Ectodermal cell (in vitro differentiated cells): Measurements from ENCODE around the gene ALDH1B1.

Experiments used
- H3K27ac ChIP-seq: 2 replicates; pipeline ENCODE4 v1.7.0; 2013; ENCODE audit warnings: mild to moderate bottlenecking, low read depth, low read length; ENCODE audit not compliant: insufficient read depth, poor library complexity, severe bottlenecking
- H3K27me3 ChIP-seq: 2 replicates; pipeline ENCODE4 v1.7.0; 2013; ENCODE audit warnings: mild to moderate bottlenecking, low read length; ENCODE audit not compliant: insufficient read depth, control insufficient read depth, poor library complexity, severe bottlenecking
- H3K36me3 ChIP-seq: one replicate; pipeline ENCODE4 v1.7.0; 2013; ENCODE audit warnings: low read length; ENCODE audit not compliant: control insufficient read depth, insufficient read depth
- H3K4me1 ChIP-seq: one replicate; pipeline ENCODE4 v1.7.0; 2013; ENCODE audit warnings: low read length; ENCODE audit not compliant: control insufficient read depth, insufficient read depth
- H3K4me3 ChIP-seq: 2 replicates; pipeline ENCODE4 v1.7.0; 2013; ENCODE audit warnings: low read depth, low read length, control low read depth; ENCODE audit not compliant: insufficient read depth
- H3K9me3 ChIP-seq: 2 replicates; pipeline ENCODE4 v1.7.0; 2013; ENCODE audit warnings: mild to moderate bottlenecking, low read length, moderate library complexity; ENCODE audit not compliant: control insufficient read depth
- WGBS, 2 experiments: methylation state at CpG; one replicate each; pipeline ENCODE4 v1.1.7; 2013; ENCODE audit warnings: missing lambda C conversion rate in 2 of 2; 5-methylcytosine and 5-hydroxymethylcytosine counted together

ALDH1B1 gene

GRCh38 chr9:38414040-38414723 lies 21.7 kb downstream of the ALDH1B1 start:
- Histone ChIP-seq H3K27ac (no peak overlapping the region), H3K27me3 (peaks cover 3% of the 10 kb centered on the region), H3K4me1 (peaks cover 41% of the 10 kb centered on the region), H3K36me3 (peaks cover 3% of the 10 kb centered on the region), H3K9me3 (no peaks in the 10 kb centered on the region), H3K4me3 (no peak overlapping the region)
- 66 to 69% methylated on average over 24 of the region's 24 CpGs for WGBS, 2 experiments

GRCh38 chr9:38415856-38416255 lies 23.4 kb downstream of the ALDH1B1 start:
- Histone ChIP-seq H3K4me1 (peaks cover 50% of the 10 kb centered on the region), H3K27ac (no peak overlapping the region), H3K9me3 (no peaks in the 10 kb centered on the region), H3K36me3 (peaks cover 3% of the 10 kb centered on the region), H3K27me3 (peaks cover 3% of the 10 kb centered on the region), H3K4me3 (no peak overlapping the region)
- WGBS, 2 experiments, result 63 to 67% methylated on average over 8 of the region's 8 CpGs

DNA sequence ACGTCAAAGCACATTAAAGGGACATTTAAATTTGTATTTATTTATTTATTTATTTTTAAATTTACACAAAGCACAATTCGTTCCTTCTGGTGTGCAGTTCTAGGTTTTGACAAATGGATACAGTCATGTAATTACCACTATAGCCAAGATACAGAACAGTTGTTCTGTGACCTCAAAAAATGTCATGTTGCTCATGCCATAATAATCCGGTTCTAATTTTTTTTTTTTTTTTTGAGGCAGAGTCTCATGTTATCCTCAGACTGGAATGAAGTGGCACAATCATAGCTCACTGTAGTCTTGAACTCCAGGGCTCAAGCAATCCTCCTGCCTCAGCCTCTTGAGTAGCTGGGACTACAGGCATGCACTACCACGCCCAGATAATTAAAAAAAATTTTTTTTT lies 24.0 kb downstream of the ALDH1B1 start:
- Histone ChIP-seq H3K4me3 (no peak overlapping the region), H3K9me3 (no peaks in the 10 kb centered on the region), H3K4me1 (peaks cover 56% of the 10 kb centered on the region), H3K36me3 (peaks cover 3% of the 10 kb centered on the region), H3K27me3 (peaks cover 3% of the 10 kb centered on the region), H3K27ac (no peak overlapping the region)
- WGBS, 2 experiments, result 88 to 97% methylated on average over 2 to 4 of the region's 4 CpGs

DNA sequence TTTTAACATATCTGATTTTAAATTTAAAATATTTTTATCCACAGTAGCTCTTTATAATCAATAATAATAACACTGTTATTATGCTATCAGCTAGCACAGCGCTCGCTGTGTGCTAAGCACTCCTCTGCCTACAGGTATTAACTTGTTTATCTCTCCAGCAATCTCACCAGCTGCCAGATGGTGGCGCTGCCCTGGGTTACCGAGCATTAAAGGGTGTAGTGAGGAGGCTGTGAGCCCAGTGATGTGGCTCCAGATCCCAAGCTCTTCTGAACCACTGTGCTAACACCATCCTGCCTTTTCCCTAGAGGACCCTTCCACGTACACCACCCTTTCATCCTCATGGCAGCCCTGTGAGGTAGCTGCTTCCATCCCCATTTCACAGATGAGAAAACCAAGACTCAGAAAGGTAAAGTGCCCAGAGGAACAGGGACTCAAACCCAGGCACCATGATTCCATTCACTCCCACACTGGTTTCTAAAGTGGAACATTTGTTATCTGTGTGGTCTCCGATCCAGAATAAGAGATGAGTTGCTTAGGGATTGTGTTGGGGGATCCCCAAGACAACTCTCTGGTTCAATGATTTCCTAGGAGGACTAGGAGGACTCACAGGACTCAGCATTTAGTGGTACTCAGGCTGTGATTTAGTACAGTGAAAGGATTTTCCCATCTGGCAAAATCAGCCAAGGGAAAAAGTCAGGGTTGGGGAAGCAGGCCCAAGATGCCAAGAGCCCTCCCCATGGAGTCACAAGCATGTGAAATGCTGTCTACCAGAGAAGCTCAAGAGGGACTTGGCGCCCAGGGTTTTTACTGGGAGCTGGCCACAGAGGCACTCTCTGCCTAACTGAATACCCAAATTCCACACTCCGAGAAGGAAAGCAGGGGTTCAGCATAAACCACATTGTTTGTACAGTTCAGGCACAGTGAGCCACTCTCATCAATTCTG lies 24.8 kb downstream of the ALDH1B1 start:
- H3K27me3 ChIP-seq, result no peaks in the 10 kb centered on the region
- H3K9me3 ChIP-seq, result no peaks in the 10 kb centered on the region
- WGBS, 2 experiments, result 66 to 73% methylated on average over 8 of the region's 8 CpGs
- no peak overlapping the region for H3K27ac ChIP-seq
- peaks cover 3% of the 10 kb centered on the region for H3K36me3 ChIP-seq
- H3K4me3 ChIP-seq, result no peak overlapping the region
- peaks cover 65% of the 10 kb centered on the region for H3K4me1 ChIP-seq

DNA sequence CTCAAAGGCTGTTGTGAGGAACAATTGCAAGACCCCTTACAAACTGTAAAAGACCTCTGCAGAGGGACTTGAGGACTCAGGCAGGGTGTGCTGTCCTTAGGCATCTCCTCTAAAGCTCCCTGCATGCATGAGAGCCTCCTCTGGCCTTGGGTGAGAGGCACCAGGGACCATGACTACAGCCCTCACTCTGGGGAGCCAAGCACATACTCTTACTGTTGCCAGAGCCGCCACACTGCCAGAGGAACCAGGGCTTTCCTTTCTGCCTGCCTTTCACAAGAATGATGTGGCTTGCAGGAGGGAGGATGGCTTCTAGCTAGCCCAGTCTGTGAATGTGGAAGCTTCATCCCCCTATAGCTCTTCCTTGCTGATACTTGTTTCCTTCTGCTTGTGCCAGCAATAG lies 25.9 kb downstream of the ALDH1B1 start:
- H3K27ac ChIP-seq, result no peak overlapping the region
- WGBS, 2 experiments, result 90 to 91% methylated on average over 1 of the region's 1 CpG
- peaks cover 75% of the 10 kb centered on the region for H3K4me1 ChIP-seq
- H3K9me3 ChIP-seq, result no peaks in the 10 kb centered on the region
- no peaks in the 10 kb centered on the region for H3K36me3 ChIP-seq
- peaks cover 8% of the 10 kb centered on the region for H3K27me3 ChIP-seq
- no peak overlapping the region for H3K4me3 ChIP-seq

- H3K27me3 ChIP-seq, result peaks cover 17% of the 10 kb centered on the region
- H3K4me3 ChIP-seq, result no peak overlapping the region
- peak overlapping the region; percentile 44 for H3K27ac ChIP-seq
- whole genome bisulfite sequencing, 2 experiments, result 44 to 49% methylated on average over 5 of the region's 5 CpGs
- H3K4me1 ChIP-seq, result peaks cover 75% of the 10 kb centered on the region
- no peaks in the 10 kb centered on the region for H3K36me3 ChIP-seq
- no peaks in the 10 kb centered on the region for H3K9me3 ChIP-seq
Observed at GRCh38 chr9:38419181-38419580, 26.7 kb downstream of the ALDH1B1 start.

DNA sequence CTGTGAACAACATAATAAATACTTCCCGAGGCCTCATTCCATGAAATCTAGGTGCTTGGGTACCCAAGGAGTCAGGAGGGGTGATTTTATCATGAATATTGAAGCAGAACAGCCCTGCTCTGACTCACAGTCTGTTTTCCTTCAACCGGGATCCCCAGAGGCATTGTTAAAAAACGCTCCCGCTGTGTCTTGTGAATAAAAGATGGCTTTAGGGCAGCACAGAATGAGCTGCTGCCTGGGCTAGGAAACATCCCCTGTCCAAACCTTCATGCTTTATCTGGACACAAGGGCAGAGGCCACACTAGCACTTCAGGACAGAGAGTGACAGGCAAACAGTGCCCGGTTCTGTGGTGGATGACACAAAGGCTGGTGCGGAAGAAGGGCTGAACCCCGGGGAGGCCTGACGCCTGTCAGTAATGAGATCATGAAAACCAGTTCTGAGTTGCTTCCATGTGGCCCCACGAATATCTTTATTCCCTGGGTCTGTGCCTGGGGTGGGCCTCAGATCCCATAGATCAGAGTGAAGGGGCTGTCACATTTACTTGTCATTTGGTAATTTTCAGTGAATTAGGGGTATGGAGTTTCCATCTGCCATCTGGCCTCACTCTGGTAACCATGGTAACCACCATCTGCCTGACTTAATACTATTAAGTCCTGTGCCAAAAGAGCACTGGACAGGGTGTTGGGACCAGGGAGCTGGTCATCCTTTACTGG lies 29.2 kb downstream of the ALDH1B1 start:
- Histone ChIP-seq H3K4me1 (peaks cover 53% of the 10 kb centered on the region), H3K27me3 (peaks cover 34% of the 10 kb centered on the region), H3K27ac (peak overlapping the region; percentile 71), H3K4me3 (no peak overlapping the region), H3K36me3 (no peaks in the 10 kb centered on the region), H3K9me3 (no peaks in the 10 kb centered on the region)
- WGBS, 2 experiments, result 10 to 11% methylated on average over 9 of the region's 9 CpGs

DNA sequence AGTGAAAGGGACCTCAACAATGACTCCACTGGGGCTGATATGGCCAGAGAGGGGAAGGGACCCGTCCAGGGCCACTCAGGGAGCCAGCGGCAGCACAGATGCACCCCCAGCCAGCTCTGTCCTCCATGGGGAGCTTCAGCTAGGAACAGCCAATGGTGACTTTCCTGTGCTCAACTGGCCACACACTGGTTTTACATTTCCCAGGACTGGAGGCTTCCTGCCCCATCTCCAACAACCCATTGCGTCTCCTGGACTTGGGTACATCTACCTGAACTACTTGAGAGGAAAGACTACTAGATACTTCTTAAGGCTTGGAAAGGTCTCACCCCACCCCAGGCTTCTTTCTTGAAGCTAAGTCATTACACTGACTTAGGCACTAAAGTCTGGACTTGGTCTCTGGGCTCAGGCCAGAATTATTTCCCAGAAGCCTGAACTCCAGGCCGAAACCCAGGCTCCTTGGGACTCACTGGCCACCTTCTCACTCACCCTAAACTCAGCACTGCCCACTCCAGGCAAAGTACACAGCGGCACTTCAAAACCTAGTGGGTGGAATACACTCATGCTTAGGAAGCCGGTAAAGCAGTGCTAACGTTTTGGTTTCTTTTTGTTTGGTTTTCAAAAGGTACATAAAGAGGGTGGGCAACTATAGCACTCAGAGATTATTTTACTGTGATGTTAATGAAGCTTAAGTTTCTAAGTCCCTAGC lies 30.2 kb downstream of the ALDH1B1 start:
- H3K36me3 ChIP-seq, result no peaks in the 10 kb centered on the region
- H3K27ac ChIP-seq, result peak overlapping the region; percentile 71
- H3K9me3 ChIP-seq, result no peaks in the 10 kb centered on the region
- H3K4me3 ChIP-seq, result no peak overlapping the region
- H3K27me3 ChIP-seq, result peaks cover 39% of the 10 kb centered on the region
- peaks cover 50% of the 10 kb centered on the region for H3K4me1 ChIP-seq
- WGBS, 2 experiments, result 75 to 81% methylated on average over 7 of the region's 7 CpGs

DNA sequence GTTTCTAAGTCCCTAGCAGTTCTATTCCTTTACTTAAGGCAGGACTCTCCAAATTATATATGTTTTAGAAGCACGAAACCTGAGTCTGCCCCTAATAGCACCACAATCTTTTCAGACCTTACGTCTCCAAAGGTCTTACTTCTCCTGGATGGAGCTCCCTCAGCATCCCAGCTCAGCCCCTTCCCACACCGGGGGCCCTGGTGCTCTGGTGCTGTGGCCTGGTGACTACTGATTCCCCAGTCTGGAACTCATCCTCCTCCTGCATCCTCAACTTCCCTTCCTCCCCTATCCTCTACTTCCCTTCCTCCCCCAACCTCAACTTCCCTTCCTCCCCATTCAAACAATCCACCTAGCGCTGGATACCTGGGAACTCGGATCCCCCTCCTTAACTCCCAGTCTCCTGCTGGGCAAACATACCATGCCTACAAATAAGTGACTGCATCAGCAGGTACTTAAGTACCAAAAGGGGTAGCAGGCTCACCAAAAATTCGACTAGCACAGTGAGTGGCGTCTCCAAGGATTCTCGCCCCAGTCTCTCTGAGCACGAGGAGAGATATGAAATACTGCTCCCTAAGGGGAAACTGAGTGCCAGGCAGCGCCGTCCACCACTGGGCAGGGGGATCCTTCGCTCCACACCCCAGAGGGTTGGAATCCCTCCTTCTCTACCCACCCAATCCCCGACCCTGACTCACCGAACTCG lies 30.9 kb downstream of the ALDH1B1 start:
- Histone ChIP-seq H3K36me3 (no peaks in the 10 kb centered on the region), H3K4me1 (peaks cover 43% of the 10 kb centered on the region), H3K27ac (no peak overlapping the region), H3K27me3 (peaks cover 39% of the 10 kb centered on the region), H3K4me3 (peak overlapping the region; percentile 47), H3K9me3 (no peaks in the 10 kb centered on the region)
- 36 to 38% methylated on average over 15 of the region's 15 CpGs for WGBS, 2 experiments
